GM10266 (cell line): ENCODE data around the gene USP12.
A peak's percentile ranks its signal among the peaks of the same experiment; 100 is the strongest.

Experiments used
- DNase-seq: peaks from one replicate; pipeline ENCODE4 v3.0.0; 2012; ENCODE audit errors: extremely low spot score
- CTCF ChIP-seq: IDR thresholded peaks from 2 replicates; pipeline ENCODE4 v1.5.1; 2012; ENCODE audit warnings: mild to moderate bottlenecking, low read depth; ENCODE audit not compliant: control insufficient read depth, insufficient read depth; ENCODE audit errors: missing control alignments

The USP12 gene

DNA sequence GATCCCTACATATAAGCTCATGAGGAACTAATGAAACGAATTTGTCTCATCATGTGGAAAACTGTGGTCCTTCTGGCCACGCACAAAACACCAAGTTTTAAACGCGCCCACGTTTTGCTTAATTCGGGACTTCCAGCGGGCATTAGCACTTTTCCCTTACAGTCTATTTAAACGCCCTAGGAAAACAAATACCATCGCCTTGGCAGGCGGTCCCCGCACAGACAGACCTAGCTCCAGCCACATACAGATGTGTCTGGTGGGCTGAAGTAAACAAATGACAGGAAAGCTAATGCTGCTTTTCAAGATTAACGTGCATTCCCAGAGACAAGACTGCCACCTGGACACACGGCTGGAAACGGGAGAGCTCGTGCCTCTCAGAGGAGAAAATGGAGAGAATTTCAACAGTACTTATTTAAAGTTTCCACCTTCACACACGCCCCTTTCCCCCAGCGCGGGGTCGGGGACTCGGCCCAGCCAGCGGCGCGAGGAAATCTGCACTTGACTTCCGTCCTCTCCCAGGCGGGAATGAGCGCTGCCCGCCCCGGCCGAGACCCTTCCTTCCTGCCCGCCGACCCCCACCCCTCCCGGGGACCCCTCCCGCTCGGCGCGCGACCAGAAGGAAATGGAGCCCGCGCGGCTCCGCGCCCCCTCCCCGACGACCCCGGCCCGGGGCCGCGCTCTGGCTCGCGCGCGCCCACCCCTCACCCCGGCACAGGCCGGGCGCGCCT lies 931 bp downstream of the USP12 start:
- DNase-seq: peak; percentile 43
- no peak for TF ChIP-seq CTCF

DNA sequence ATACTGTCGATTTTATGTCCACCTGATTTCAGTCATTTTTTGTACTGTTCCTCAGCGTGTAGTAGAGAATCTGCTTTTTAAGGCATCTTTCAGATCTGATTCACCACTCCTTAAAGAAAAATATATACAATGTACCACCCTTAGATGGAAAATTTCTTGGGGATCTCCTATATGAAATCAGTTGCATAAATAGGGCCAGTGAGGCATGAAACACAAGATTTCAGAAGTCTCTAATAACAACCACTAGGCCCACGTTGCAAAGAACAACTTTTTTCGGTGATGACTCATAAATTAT lies 1.4 kb downstream of the USP12 start:
- no peak for TF ChIP-seq CTCF
- peak; percentile 67 for DNase-seq

DNA sequence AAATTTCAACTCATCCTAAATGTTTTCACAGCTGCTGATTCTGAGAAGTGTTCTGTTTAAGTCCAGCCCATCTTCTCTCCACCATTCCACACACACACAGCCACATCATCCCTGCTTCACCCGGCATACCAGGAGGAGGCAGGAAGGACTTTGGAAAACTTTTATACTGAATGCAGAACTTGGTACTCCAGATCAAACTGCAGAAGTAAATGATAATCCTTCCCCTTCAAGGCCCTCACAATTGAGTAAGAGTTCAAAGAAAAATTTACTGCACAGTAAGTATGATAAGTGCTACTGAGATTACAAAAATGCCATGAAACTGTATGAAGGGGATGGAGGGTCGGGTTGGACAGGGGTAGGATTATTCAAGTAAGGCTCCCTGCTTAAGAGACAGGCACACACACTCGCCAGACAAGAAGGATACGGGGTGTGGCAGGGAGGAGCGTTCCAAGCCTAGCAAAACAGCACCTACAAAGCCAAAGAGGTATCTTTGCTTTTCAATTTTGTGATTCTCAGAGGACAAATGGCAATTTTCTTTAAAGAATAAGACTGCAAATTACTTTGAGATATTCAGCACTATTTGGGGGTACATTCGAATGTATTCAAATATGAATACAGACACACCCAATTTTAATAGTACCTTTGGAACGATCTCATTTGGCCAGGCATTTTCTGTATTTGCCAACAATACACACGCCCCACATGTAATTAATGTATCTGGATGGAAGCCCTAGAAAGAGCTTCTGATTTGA lies 2.5 kb downstream of the USP12 start:
- no peak for TF ChIP-seq CTCF
- DNase-seq: no peak

- no peak for DNase-seq
- TF ChIP-seq CTCF: no peak
Measured at GRCh38 chr13:27168086-27168485, 3.5 kb downstream of the USP12 start.

DNA sequence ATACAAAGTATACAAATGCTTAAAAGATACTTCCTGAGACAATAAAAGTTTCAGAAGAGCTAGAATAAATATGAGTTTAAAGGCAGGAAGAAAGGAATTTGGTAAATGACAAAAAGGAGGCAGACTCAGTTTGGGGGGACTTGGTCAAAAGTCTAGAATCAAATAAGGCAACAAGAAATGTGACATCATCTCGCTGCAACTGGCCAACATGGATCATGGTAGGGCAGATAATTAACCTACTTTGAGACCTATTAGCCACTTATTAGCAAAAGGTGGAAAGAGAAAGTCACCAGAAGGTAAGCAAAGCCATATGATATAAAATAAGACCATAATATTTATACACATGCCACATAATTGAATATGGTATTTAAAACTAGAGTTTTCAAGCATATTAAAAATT lies 5.3 kb downstream of the USP12 start:
- no peak for TF ChIP-seq CTCF
- no peak for DNase-seq

DNA sequence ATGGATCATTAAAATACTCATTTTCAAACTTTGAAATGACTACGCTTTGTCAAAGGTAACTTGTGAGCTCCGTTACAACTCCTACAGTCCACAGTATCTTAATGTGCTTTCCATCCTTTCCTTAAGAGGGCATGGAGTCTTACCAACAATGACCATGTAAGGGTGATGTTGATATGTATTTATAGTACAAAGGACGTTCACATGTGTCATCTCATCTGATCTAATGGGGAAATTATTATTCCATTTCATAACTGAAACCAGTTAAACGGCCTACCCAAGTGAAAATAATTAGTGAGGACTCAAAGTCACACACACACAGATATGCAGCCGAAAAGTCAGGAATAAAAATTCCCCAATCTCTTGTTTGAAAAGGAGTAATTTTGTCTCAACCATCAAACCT lies 9.6 kb downstream of the USP12 start:
- DNase-seq: no peak
- no peak for TF ChIP-seq CTCF

GRCh38 chr13:27161423-27161822 lies 10.2 kb downstream of the USP12 start:
- no peak for DNase-seq
- no peak for TF ChIP-seq CTCF
